Type B pancreatic cell (in vitro differentiated cells): ENCODE measurements around the gene FAT1. TPM values are rescaled to one million over a fixed set of nuclear protein-coding genes. Genes with fewer than 3 reads are reported as not detected.

ENCODE experiments used
- DNase-seq: peaks from one replicate; pipeline ENCODE4 v3.0.0; 2021; ENCODE audit warnings: mixed read lengths; ENCODE audit not compliant: unreplicated experiment; ENCODE audit errors: extremely low spot score
- H3K27ac Mint-ChIP-seq: 2 replicates; pipeline ENCODE4 v1.8.0; 2021; ENCODE audit warnings: mild to moderate bottlenecking, mixed read lengths
- H3K27me3 Mint-ChIP-seq: 2 replicates; pipeline ENCODE4 v1.8.0; 2021; ENCODE audit warnings: mixed read lengths
- H3K36me3 Mint-ChIP-seq: 2 replicates; pipeline ENCODE4 v1.8.0; 2021; ENCODE audit warnings: mixed read lengths
- H3K4me1 Mint-ChIP-seq: one replicate; pipeline ENCODE4 v1.8.0; 2021; ENCODE audit warnings: mixed read lengths; ENCODE audit not compliant: unreplicated experiment
- H3K4me3 Mint-ChIP-seq: 2 replicates; pipeline ENCODE4 v1.8.0; 2021; ENCODE audit warnings: mild to moderate bottlenecking, mixed read lengths
- H3K9me3 Mint-ChIP-seq: 2 replicates; pipeline ENCODE4 v1.8.0; 2021; ENCODE audit warnings: mixed read lengths
- CTCF ChIP-seq: fragments of 200-600 bp; sonication (generic); conservative IDR thresholded peaks from 2 replicates; pipeline ENCODE4 v1.5.0; 2021; ENCODE audit warnings: antibody characterized with exemption, mild to moderate bottlenecking
- total RNA-seq: library from RNA; stranded (reverse); gene quantifications from 2 replicates; pipeline ENCODE4 v1.2.1, GENCODE V29; 2021; ENCODE audit warnings: low replicate concordance

FAT1 gene
- total RNA-seq, 1 donor from 2014 or later: 197 TPM

DNA sequence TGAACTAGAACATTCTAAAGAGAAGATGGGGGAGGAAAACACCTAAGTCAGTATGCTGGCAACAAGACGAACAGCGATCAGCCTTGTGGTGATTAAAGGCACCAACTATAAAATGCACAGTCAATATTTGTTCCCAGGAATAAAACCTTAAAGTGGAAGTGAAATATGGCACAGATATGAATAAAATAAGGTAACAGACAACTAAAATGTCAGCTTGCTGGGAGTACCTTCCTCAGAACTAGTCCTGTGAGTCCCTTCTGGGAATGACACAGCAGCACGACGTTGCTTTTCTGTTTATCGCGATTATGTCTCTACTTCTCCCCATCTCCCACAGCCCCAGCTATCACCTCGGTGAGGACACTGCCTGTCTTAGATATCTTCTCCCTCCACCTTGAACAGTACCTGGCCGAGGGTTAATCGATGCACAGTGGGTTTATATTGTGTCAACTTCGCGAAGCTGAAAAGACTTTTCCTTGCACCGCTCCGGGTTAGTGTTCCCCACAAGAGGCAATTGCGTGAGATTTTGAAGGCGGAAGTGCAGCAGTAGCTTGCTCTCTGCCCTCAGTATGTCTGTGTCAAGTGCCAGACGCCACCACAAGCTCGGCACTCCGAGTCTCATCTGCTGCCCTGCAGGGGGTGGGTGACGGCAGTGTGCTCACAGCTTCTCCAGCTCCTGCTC, 185.7 kb downstream of the FAT1 start:
- Mint-ChIP-seq H3K36me3 (no peaks in the 10 kb centered on the region), H3K9me3 (no peaks in the 10 kb centered on the region), H3K27ac (no peak overlapping the region), H3K4me3 (no peak overlapping the region), H3K4me1 (no peaks in the 10 kb centered on the region), H3K27me3 (peaks cover 6% of the 10 kb centered on the region)
- TF ChIP-seq CTCF: no peak
- DNase-seq: no peak

Other genes starting within 250 kb of the FAT1 start
- gene MTNR1A, start 168.3 kb downstream of the FAT1 start, total RNA-seq: 0.39 and 0.43 TPM in 2 replicates